BJ (cell line): Measurements from ENCODE around the gene RAD21L1. TPM values are rescaled to one million over a fixed set of nuclear protein-coding genes. Genes with fewer than 3 reads are reported as not detected.

Source experiments
- CTCF ChIA-PET: fragments of 350-600 bp; formaldehyde crosslinking; extraction: SDS; loops from one replicate; lab custom pipeline; 2021; ENCODE audit warnings: antibody characterized with exemption, inconsistent platforms; lab: Yijun Ruan, JAX
- POLR2A ChIA-PET: fragments of 300-600 bp; sonication (Branson Sonifier 250); formaldehyde crosslinking; extraction: SDS; loops from one replicate; lab custom pipeline; 2021; ENCODE audit warnings: antibody characterized with exemption; lab: Charles Lee
- DNase-seq: peaks from one replicate; pipeline ENCODE4 v3.0.0-alpha.2; 2011; ENCODE audit warnings: low read depth
- H3K27me3 ChIP-seq: 2 replicates; pipeline ENCODE4 v1.6.0; 2011; ENCODE audit warnings: low read length; ENCODE audit not compliant: control insufficient read depth, insufficient read depth
- H3K36me3 ChIP-seq: 2 replicates; pipeline ENCODE4 v1.5.1; 2011; ENCODE audit warnings: low read length; ENCODE audit not compliant: control insufficient read depth, insufficient read depth
- H3K4me3 ChIP-seq: 2 replicates; pipeline ENCODE4 v1.5.1; 2011; ENCODE audit warnings: low read depth, mild to moderate bottlenecking, control low read depth, low read length
- CTCF ChIP-seq: IDR thresholded peaks from 2 replicates; pipeline ENCODE4 v1.5.1; 2011; ENCODE audit warnings: low read depth, mild to moderate bottlenecking, control low read depth, inconsistent platforms, low read length, moderate library complexity; ENCODE audit not compliant: insufficient read depth
- polyA plus RNA-seq: library from polyadenylated mRNA; depleted of rRNA; stranded (reverse); fragments of >200 nt; gene quantifications from 2 replicates; pipeline ENCODE4 v1.2.3, GENCODE V29; 2011; rRNA removed

The RAD21L1 gene
- polyA plus RNA-seq, 1 experiment, result 0.06 TPM

- no peak for DNase-seq
- no peak for TF ChIP-seq CTCF
- no peak overlapping the region for H3K4me3 ChIP-seq
- POLR2A ChIA-PET, result no interaction called here
- H3K27me3 ChIP-seq, result no peaks in the 10 kb centered on the region
- H3K36me3 ChIP-seq, result peaks cover 2% of the 10 kb centered on the region
- CTCF ChIA-PET, result interaction anchor here (0.6 to 1.5 kb wide), 6 partner anchors 9 to 194 kb away, joined by 3 to 4 read pairs (median 3); partner anchors contain the start of gene NSFL1C
These were observed 75.2 kb downstream of the RAD21L1 start for GRCh38 chr20:1301031-1301529.

GRCh38 chr20:1302685-1303541, 77.1 kb downstream of the RAD21L1 start:
- no peak for DNase-seq
- Histone ChIP-seq H3K27me3 (no peaks in the 10 kb centered on the region), H3K4me3 (no peak overlapping the region), H3K36me3 (peaks cover 3% of the 10 kb centered on the region)
- ChIA-PET POLR2A (no interaction called here), CTCF (interaction anchor here (1.8 kb wide), 1 partner anchor 11 kb away, joined by 3 read pairs; no protein-coding TSS in a partner anchor)
- no peak for TF ChIP-seq CTCF

GRCh38 chr20:1304710-1305515, 79.1 kb downstream of the RAD21L1 start:
- Histone ChIP-seq H3K36me3 (peaks cover 3% of the 10 kb centered on the region), H3K4me3 (no peak overlapping the region), H3K27me3 (no peaks in the 10 kb centered on the region)
- no peak for TF ChIP-seq CTCF
- CTCF ChIA-PET, result interaction anchor here (0.9 kb wide), 1 partner anchor 132 kb away, joined by 3 read pairs; no protein-coding TSS in a partner anchor
- DNase-seq, result no peak
- POLR2A ChIA-PET, result interaction anchor here (0.5 kb wide), 1 partner anchor 21 kb away, joined by 3 read pairs; no protein-coding TSS in a partner anchor

Other genes with a start within 250 kb of the RAD21L1 start
- gene RSPO4, start 223.7 kb upstream of the RAD21L1 start, polyA plus RNA-seq, result 0.32 and 0.52 TPM in 2 replicates
- 87.5 and 154 TPM in 2 replicates for gene PSMF1, start 107.4 kb upstream of the RAD21L1 start, polyA plus RNA-seq
- 0.04 TPM in 1 of 2 replicates, not detected in the other for gene TMEM74B, start 41.1 kb upstream of the RAD21L1 start, polyA plus RNA-seq
- not detected in 2 replicates for gene C20orf202, start 22.6 kb upstream of the RAD21L1 start, polyA plus RNA-seq
- 1.3 and 1.8 TPM in 2 replicates for gene SNPH, start 40.2 kb downstream of the RAD21L1 start, polyA plus RNA-seq
- gene SDCBP2, start 103.1 kb downstream of the RAD21L1 start, polyA plus RNA-seq, result 4.3 and 6.2 TPM in 2 replicates
- gene FKBP1A, start 167.0 kb downstream of the RAD21L1 start, polyA plus RNA-seq, result 476 and 549 TPM in 2 replicates
- 27.7 and 32.4 TPM in 2 replicates for gene NSFL1C, start 240.8 kb downstream of the RAD21L1 start, polyA plus RNA-seq